ENCODE measurements around the gene RPGR.

The RPGR gene

GRCh38 chrX:38320819-38321218 lies 6.5 kb downstream of the RPGR start:
- Histone ChIP-seq H3K9me3 (ENCODE audit: control insufficient read depth, low read length) (no peaks in the 10 kb centered on the region), H3K4me3 (ENCODE audit: extremely low read depth, insufficient read depth, low read length, poor library complexity, severe bottlenecking) (no peak overlapping the region), H3K4me1 (ENCODE audit: control insufficient read depth, insufficient read depth, low read length, poor library complexity, severe bottlenecking) (no peaks in the 10 kb centered on the region), H3K27ac (ENCODE audit: low read depth, low read length, severe bottlenecking) (no peak overlapping the region), H3K36me3 (ENCODE audit: control insufficient read depth, insufficient read depth, low read length) (peaks cover 5% of the 10 kb centered on the region)
- 89 to 100% methylated on average over 2 of the region's 5 CpGs for WGBS, 2 experiments (ENCODE audit: insufficient coverage in 2 of 2)

GRCh38 chrX:38318606-38319005 lies 8.7 kb downstream of the RPGR start:
- H3K4me3 ChIP-seq (ENCODE audit: extremely low read depth, insufficient read depth, low read length, poor library complexity, severe bottlenecking): no peak overlapping the region
- no peaks in the 10 kb centered on the region for H3K4me1 ChIP-seq (ENCODE audit: control insufficient read depth, insufficient read depth, low read length, poor library complexity, severe bottlenecking)
- no peak overlapping the region for H3K27ac ChIP-seq (ENCODE audit: low read depth, low read length, severe bottlenecking)
- peaks cover 5% of the 10 kb centered on the region for H3K36me3 ChIP-seq (ENCODE audit: control insufficient read depth, insufficient read depth, low read length)
- WGBS, 2 experiments (ENCODE audit: insufficient coverage in 2 of 2): 90% methylated on average over 2 of the region's 4 CpGs; no CpG with 5 or more reads in 1 of the 2 experiments
- H3K9me3 ChIP-seq (ENCODE audit: control insufficient read depth, low read length): no peaks in the 10 kb centered on the region

- WGBS, 2 experiments (ENCODE audit: insufficient coverage in 2 of 2): no CpG with 5 or more reads among the region's 3 CpGs
Measured at GRCh38 chrX:38318196-38318595, 9.1 kb downstream of the RPGR start.

GRCh38 chrX:38315186-38315585 lies 12.1 kb downstream of the RPGR start:
- Histone ChIP-seq H3K4me3 (ENCODE audit: extremely low read depth, insufficient read depth, low read length, poor library complexity, severe bottlenecking) (no peak overlapping the region), H3K27ac (ENCODE audit: low read depth, low read length, severe bottlenecking) (no peak overlapping the region), H3K36me3 (ENCODE audit: control insufficient read depth, insufficient read depth, low read length) (peaks cover 5% of the 10 kb centered on the region), H3K9me3 (ENCODE audit: control insufficient read depth, low read length) (no peaks in the 10 kb centered on the region), H3K4me1 (ENCODE audit: control insufficient read depth, insufficient read depth, low read length, poor library complexity, severe bottlenecking) (peaks cover 14% of the 10 kb centered on the region)
- WGBS, 2 experiments (ENCODE audit: insufficient coverage in 2 of 2): 86 to 100% methylated on average over 2 to 3 of the region's 7 CpGs

More at GRCh38 chrX:38318196-38318595, 9.1 kb downstream of the RPGR start:
- Histone ChIP-seq H3K36me3 (ENCODE audit: control insufficient read depth, insufficient read depth, low read length) (peaks cover 5% of the 10 kb centered on the region), H3K9me3 (ENCODE audit: control insufficient read depth, low read length) (no peaks in the 10 kb centered on the region), H3K4me3 (ENCODE audit: extremely low read depth, insufficient read depth, low read length, poor library complexity, severe bottlenecking) (no peak overlapping the region), H3K27ac (ENCODE audit: low read depth, low read length, severe bottlenecking) (no peak overlapping the region), H3K4me1 (ENCODE audit: control insufficient read depth, insufficient read depth, low read length, poor library complexity, severe bottlenecking) (no peaks in the 10 kb centered on the region)

GRCh38 chrX:38313190-38313589 lies 14.1 kb downstream of the RPGR start:
- H3K4me1 ChIP-seq (ENCODE audit: control insufficient read depth, insufficient read depth, low read length, poor library complexity, severe bottlenecking): peaks cover 14% of the 10 kb centered on the region
- no peak overlapping the region for H3K27ac ChIP-seq (ENCODE audit: low read depth, low read length, severe bottlenecking)
- WGBS, 2 experiments (ENCODE audit: insufficient coverage in 2 of 2): no CpG with 5 or more reads among the region's 4 CpGs
- peaks cover 5% of the 10 kb centered on the region for H3K36me3 ChIP-seq (ENCODE audit: control insufficient read depth, insufficient read depth, low read length)
- no peak overlapping the region for H3K4me3 ChIP-seq (ENCODE audit: extremely low read depth, insufficient read depth, low read length, poor library complexity, severe bottlenecking)
- no peaks in the 10 kb centered on the region for H3K9me3 ChIP-seq (ENCODE audit: control insufficient read depth, low read length)

- Histone ChIP-seq H3K9me3 (ENCODE audit: control insufficient read depth, low read length) (no peaks in the 10 kb centered on the region), H3K27ac (ENCODE audit: low read depth, low read length, severe bottlenecking) (no peak overlapping the region), H3K36me3 (ENCODE audit: control insufficient read depth, insufficient read depth, low read length) (peaks cover 5% of the 10 kb centered on the region), H3K4me1 (ENCODE audit: control insufficient read depth, insufficient read depth, low read length, poor library complexity, severe bottlenecking) (peaks cover 14% of the 10 kb centered on the region), H3K4me3 (ENCODE audit: extremely low read depth, insufficient read depth, low read length, poor library complexity, severe bottlenecking) (no peak overlapping the region)
- no CpG with 5 or more reads among the region's 4 CpGs for WGBS, 2 experiments (ENCODE audit: insufficient coverage in 2 of 2)
Measured at GRCh38 chrX:38312436-38312835, 14.9 kb downstream of the RPGR start.

GRCh38 chrX:38311743-38312142 lies 15.6 kb downstream of the RPGR start:
- Histone ChIP-seq H3K4me1 (ENCODE audit: control insufficient read depth, insufficient read depth, low read length, poor library complexity, severe bottlenecking) (peaks cover 14% of the 10 kb centered on the region), H3K9me3 (ENCODE audit: control insufficient read depth, low read length) (no peaks in the 10 kb centered on the region), H3K27ac (ENCODE audit: low read depth, low read length, severe bottlenecking) (no peak overlapping the region), H3K4me3 (ENCODE audit: extremely low read depth, insufficient read depth, low read length, poor library complexity, severe bottlenecking) (no peak overlapping the region), H3K36me3 (ENCODE audit: control insufficient read depth, insufficient read depth, low read length) (peaks cover 5% of the 10 kb centered on the region)
- WGBS, 2 experiments (ENCODE audit: insufficient coverage in 2 of 2): no CpG with 5 or more reads among the region's 2 CpGs

- H3K4me1 ChIP-seq (ENCODE audit: control insufficient read depth, insufficient read depth, low read length, poor library complexity, severe bottlenecking): no peaks in the 10 kb centered on the region
- no peak overlapping the region for H3K27ac ChIP-seq (ENCODE audit: low read depth, low read length, severe bottlenecking)
- no peaks in the 10 kb centered on the region for H3K36me3 ChIP-seq (ENCODE audit: control insufficient read depth, insufficient read depth, low read length)
- H3K4me3 ChIP-seq (ENCODE audit: extremely low read depth, insufficient read depth, low read length, poor library complexity, severe bottlenecking): no peak overlapping the region
- no peaks in the 10 kb centered on the region for H3K9me3 ChIP-seq (ENCODE audit: control insufficient read depth, low read length)
- no CpG with 5 or more reads among the region's 3 CpGs for WGBS, 2 experiments (ENCODE audit: insufficient coverage in 2 of 2)
Measured at GRCh38 chrX:38305971-38306370, 21.3 kb downstream of the RPGR start.

GRCh38 chrX:38304010-38304409 lies 23.3 kb downstream of the RPGR start:
- H3K9me3 ChIP-seq (ENCODE audit: control insufficient read depth, low read length): no peaks in the 10 kb centered on the region

GRCh38 chrX:38293741-38294140 lies 33.6 kb downstream of the RPGR start:
- 16 to 57% methylated on average over 2 of the region's 2 CpGs for WGBS, 2 experiments (ENCODE audit: insufficient coverage in 2 of 2)
- no peaks in the 10 kb centered on the region for H3K9me3 ChIP-seq (ENCODE audit: control insufficient read depth, low read length)
- no peak overlapping the region for H3K27ac ChIP-seq (ENCODE audit: low read depth, low read length, severe bottlenecking)
- H3K36me3 ChIP-seq (ENCODE audit: control insufficient read depth, insufficient read depth, low read length): no peaks in the 10 kb centered on the region
- H3K4me1 ChIP-seq (ENCODE audit: control insufficient read depth, insufficient read depth, low read length, poor library complexity, severe bottlenecking): no peaks in the 10 kb centered on the region
- no peak overlapping the region for H3K4me3 ChIP-seq (ENCODE audit: extremely low read depth, insufficient read depth, low read length, poor library complexity, severe bottlenecking)

More at GRCh38 chrX:38304010-38304409, 23.3 kb downstream of the RPGR start:
- Histone ChIP-seq H3K36me3 (ENCODE audit: control insufficient read depth, insufficient read depth, low read length) (no peaks in the 10 kb centered on the region), H3K4me3 (ENCODE audit: extremely low read depth, insufficient read depth, low read length, poor library complexity, severe bottlenecking) (no peak overlapping the region), H3K27ac (ENCODE audit: low read depth, low read length, severe bottlenecking) (no peak overlapping the region), H3K4me1 (ENCODE audit: control insufficient read depth, insufficient read depth, low read length, poor library complexity, severe bottlenecking) (no peaks in the 10 kb centered on the region)
- no CpG with 5 or more reads among the region's 4 CpGs for WGBS, 2 experiments (ENCODE audit: insufficient coverage in 2 of 2)

GRCh38 chrX:38287674-38288073 lies 39.6 kb downstream of the RPGR start:
- H3K4me1 ChIP-seq (ENCODE audit: control insufficient read depth, insufficient read depth, low read length, poor library complexity, severe bottlenecking): no peaks in the 10 kb centered on the region
- H3K27ac ChIP-seq (ENCODE audit: low read depth, low read length, severe bottlenecking): no peak overlapping the region
- no peaks in the 10 kb centered on the region for H3K36me3 ChIP-seq (ENCODE audit: control insufficient read depth, insufficient read depth, low read length)
- no peak overlapping the region for H3K4me3 ChIP-seq (ENCODE audit: extremely low read depth, insufficient read depth, low read length, poor library complexity, severe bottlenecking)
- H3K9me3 ChIP-seq (ENCODE audit: control insufficient read depth, low read length): no peaks in the 10 kb centered on the region
- WGBS, 2 experiments (ENCODE audit: insufficient coverage in 2 of 2): 80 to 100% methylated on average over 2 of the region's 5 CpGs

Measured in mesodermal cell (in vitro differentiated cells).